Naive thymus-derived CD4-positive, alpha-beta T cell (primary cell): ENCODE results near the gene PPP1R1C. TPM values are rescaled to one million over a fixed set of nuclear protein-coding genes. Genes with fewer than 3 reads are reported as not detected.

Experiments
- ATAC-seq: fragments of 150-1000 bp; cut with Tn5 transposase; 2 replicates; pipeline ENCODE4 v1.10.0; 2021; ENCODE audit warnings: mild to moderate bottlenecking, moderate library complexity
- CTCF ChIA-PET: fragments of 350-600 bp; sonication (Branson Sonifier 250); formaldehyde crosslinking; loops from one replicate; lab custom pipeline; 2021; ENCODE audit warnings: antibody characterized with exemption; lab: Charles Lee
- POLR2A ChIA-PET: fragments of 350-600 bp; sonication (Branson Sonifier 250); formaldehyde crosslinking; loops from one replicate; lab custom pipeline; 2021; ENCODE audit warnings: antibody characterized with exemption, inconsistent platforms; lab: Charles Lee
- DNase-seq, 9 donors: peaks; one replicate each; pipeline versions ENCODE4 v3.0.0 to v3.0.0-alpha.2; 2020 to 2022; ENCODE audit warnings: mixed read lengths in 1 of 9
- H3K27ac ChIP-seq: one replicate; pipeline ENCODE4 v1.7.0; 2013; ENCODE audit warnings: mild to moderate bottlenecking, low read depth, low read length, moderate library complexity
- H3K27me3 ChIP-seq, 2 donors: one replicate each; pipeline ENCODE4 v1.7.0; 2013; ENCODE audit warnings: low read length in 2 of 2, mild to moderate bottlenecking in 2 of 2, moderate library complexity in 2 of 2; ENCODE audit not compliant: control insufficient read depth in 2 of 2, insufficient read depth in 2 of 2
- H3K36me3 ChIP-seq, 3 experiments: 1 replicate in 2 of 3; 2 replicates in 1 of 3; pipeline ENCODE4 v1.7.0; 2013; ENCODE audit warnings: low read length in 3 of 3, mild to moderate bottlenecking in 3 of 3, moderate library complexity in 1 of 3; ENCODE audit not compliant: insufficient read depth in 3 of 3, control insufficient read depth in 2 of 3
- H3K4me1 ChIP-seq, 2 donors: one replicate each; pipeline ENCODE4 v1.7.0; 2013; ENCODE audit warnings: low read length in 2 of 2, mild to moderate bottlenecking in 2 of 2, moderate library complexity in 1 of 2; ENCODE audit not compliant: control insufficient read depth in 2 of 2, insufficient read depth in 2 of 2
- H3K4me3 ChIP-seq: 2 replicates; pipeline ENCODE4 v1.7.0; 2013; ENCODE audit warnings: mild to moderate bottlenecking, low read length
- H3K9me3 ChIP-seq, 3 experiments: 1 replicate in 2 of 3; 2 replicates in 1 of 3; pipeline ENCODE4 v1.7.0; 2013; ENCODE audit warnings: low read length in 3 of 3; ENCODE audit not compliant: control insufficient read depth in 2 of 3
- H3K27ac Mint-ChIP-seq, 9 donors: one replicate each; pipeline ENCODE4 v1.8.0; 2020 to 2022; ENCODE audit warnings: mixed read lengths in 9 of 9, mild to moderate bottlenecking in 8 of 9, moderate library complexity in 5 of 9, inconsistent platforms in 2 of 9
- H3K27me3 Mint-ChIP-seq, 5 donors: one replicate each; pipeline ENCODE4 v1.8.0; 2021 to 2022; ENCODE audit warnings: mixed read lengths in 5 of 5, mild to moderate bottlenecking in 1 of 5
- H3K36me3 Mint-ChIP-seq, 5 donors: one replicate each; pipeline ENCODE4 v1.8.0; 2020 to 2022; ENCODE audit warnings: mixed read lengths in 5 of 5, mild to moderate bottlenecking in 3 of 5, inconsistent platforms in 1 of 5
- H3K4me1 Mint-ChIP-seq, 7 donors: one replicate each; pipeline ENCODE4 v1.8.0; 2020 to 2022; ENCODE audit warnings: mixed read lengths in 7 of 7, mild to moderate bottlenecking in 3 of 7, inconsistent platforms in 1 of 7
- H3K4me3 Mint-ChIP-seq, 10 donors: one replicate each; pipeline ENCODE4 v1.8.0; 2020 to 2022; ENCODE audit warnings: mild to moderate bottlenecking in 10 of 10, mixed read lengths in 10 of 10, moderate library complexity in 6 of 10, inconsistent platforms in 2 of 10
- H3K9me3 Mint-ChIP-seq, 11 donors: one replicate each; pipeline ENCODE4 v1.8.0; 2020 to 2022; ENCODE audit warnings: mixed read lengths in 11 of 11, mild to moderate bottlenecking in 4 of 11, inconsistent platforms in 1 of 11, moderate library complexity in 1 of 11
- intact Hi-C, 2 donors: fragments of 100-400 bp; cut with micrococcal nuclease; formaldehyde crosslinking; loops; one replicate each; pipeline ENCODE4 v1.15.1; 2023
- polyA plus RNA-seq, 2 donors: library from polyadenylated mRNA; unstranded; fragments of 300-500 nt; fragmentation: Illumina TruSeq; gene quantifications; one replicate each; pipeline ENCODE4 v1.2.3, GENCODE V29; 2021
- total RNA-seq, 6 experiments: library from RNA in 5 of 6; stranded (reverse) in 5 of 6; gene quantifications; 1 replicate in 5 of 6; 2 replicates in 1 of 6; pipeline ENCODE4 v1.2.3 and lab custom pipeline; 2021 to 2026

The PPP1R1C gene
- total and polyA plus RNA-seq, 7 experiments from 2014 or later: not detected

DNA sequence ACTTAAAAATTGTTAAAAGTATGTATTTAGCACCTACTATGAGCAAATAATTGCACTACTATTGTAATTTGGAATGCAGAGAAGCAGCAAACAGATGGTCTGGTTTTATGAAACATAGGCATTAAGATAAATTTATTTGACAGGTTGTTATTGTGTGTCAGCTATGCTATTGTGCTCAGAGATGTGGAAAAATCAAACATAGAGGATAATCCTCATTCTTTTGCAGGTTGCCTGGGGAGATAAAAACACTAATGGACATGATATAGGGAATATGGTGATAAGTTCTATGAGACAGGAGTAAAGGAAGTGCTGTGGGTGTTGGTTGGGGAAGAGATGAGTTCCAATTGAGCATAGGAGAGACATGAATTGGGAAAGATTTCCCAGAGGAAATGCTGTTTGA lies 71.3 kb downstream of the PPP1R1C start:
- intact Hi-C loops: no loop called here
- Mint-ChIP-seq H3K27ac (no peak overlapping the region), H3K9me3 (peaks cover 0 to 2% (median 0%) of the 10 kb centered on the region in 11 donors), H3K4me3 (no peak overlapping the region), H3K27me3 (peaks cover 15 to 28% (median 24%) of the 10 kb centered on the region in 5 donors), H3K4me1 (no peaks in the 10 kb centered on the region), H3K36me3 (no peaks in the 10 kb centered on the region)
- ChIA-PET CTCF (no interaction called here), POLR2A (no interaction called here)
- H3K9me3 ChIP-seq: no peaks in the 10 kb centered on the region
- no peak overlapping the region for H3K27ac ChIP-seq
- H3K4me1 ChIP-seq: no peaks in the 10 kb centered on the region
- DNase-seq: no peak
- H3K4me3 ChIP-seq: no peak overlapping the region
- no peaks in the 10 kb centered on the region for H3K36me3 ChIP-seq
- ATAC-seq: no peak
- no peaks in the 10 kb centered on the region for H3K27me3 ChIP-seq

DNA sequence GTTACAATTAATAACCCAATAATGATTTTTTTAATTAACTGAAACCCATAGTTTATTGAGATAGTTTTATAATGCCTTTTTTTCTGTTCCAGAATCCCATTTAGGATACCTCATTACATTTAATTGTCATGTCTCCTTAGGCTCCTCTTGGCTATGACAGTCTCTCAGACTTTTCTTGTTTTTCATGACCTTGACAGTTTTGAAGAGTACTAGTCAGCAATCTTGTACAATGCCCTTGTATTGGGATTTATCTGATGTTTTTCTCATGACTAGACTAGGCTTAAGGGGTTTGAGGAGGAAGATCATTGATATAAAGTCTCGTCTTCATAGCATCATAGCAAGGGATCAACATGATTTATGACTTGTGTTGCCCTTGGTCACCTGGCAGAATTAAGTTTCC lies 72.4 kb downstream of the PPP1R1C start:
- H3K9me3 Mint-ChIP-seq: peaks cover 0 to 2% (median 0%) of the 10 kb centered on the region in 11 donors
- H3K36me3 ChIP-seq: no peaks in the 10 kb centered on the region
- H3K4me3 ChIP-seq: no peak overlapping the region
- H3K4me1 ChIP-seq: no peaks in the 10 kb centered on the region
- no peak overlapping the region for H3K4me3 Mint-ChIP-seq
- H3K27me3 Mint-ChIP-seq: peaks cover 15 to 28% (median 24%) of the 10 kb centered on the region in 5 donors
- DNase-seq: no peak
- intact Hi-C loops: no loop called here
- H3K27me3 ChIP-seq: no peaks in the 10 kb centered on the region
- ChIA-PET CTCF (no interaction called here), POLR2A (no interaction called here)
- H3K27ac ChIP-seq: no peak overlapping the region
- no peaks in the 10 kb centered on the region for H3K9me3 ChIP-seq
- no peak overlapping the region for H3K27ac Mint-ChIP-seq
- no peaks in the 10 kb centered on the region for H3K4me1 Mint-ChIP-seq
- H3K36me3 Mint-ChIP-seq: no peaks in the 10 kb centered on the region
- no peak for ATAC-seq

DNA sequence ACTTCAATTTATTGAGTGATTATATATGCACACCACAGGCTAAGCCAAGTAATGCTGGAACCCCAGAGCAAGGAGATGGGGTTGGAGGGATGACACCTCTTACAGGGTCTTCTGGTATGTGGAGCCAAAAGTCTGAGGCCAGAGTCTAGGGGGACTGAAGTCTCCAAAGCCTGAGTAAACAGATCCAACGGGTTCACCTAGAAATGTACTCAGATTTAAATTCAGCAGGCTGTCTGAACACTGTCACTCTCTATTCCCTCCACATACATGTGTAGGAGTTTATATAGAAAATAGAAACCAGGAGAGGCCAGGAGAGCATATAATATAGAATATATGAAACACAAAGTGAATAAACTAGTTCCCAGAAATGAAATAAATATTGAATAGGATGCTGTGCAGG lies 76.1 kb downstream of the PPP1R1C start:
- Histone ChIP-seq H3K4me1 (no peaks in the 10 kb centered on the region), H3K27ac (no peak overlapping the region), H3K36me3 (no peaks in the 10 kb centered on the region), H3K27me3 (no peaks in the 10 kb centered on the region), H3K4me3 (no peak overlapping the region), H3K9me3 (no peaks in the 10 kb centered on the region)
- Mint-ChIP-seq H3K4me1 (no peaks in the 10 kb centered on the region), H3K27me3 (peaks cover 8 to 20% (median 16%) of the 10 kb centered on the region in 5 donors), H3K36me3 (no peaks in the 10 kb centered on the region), H3K4me3 (no peak overlapping the region), H3K27ac (no peak overlapping the region), H3K9me3 (no peaks in the 10 kb centered on the region)
- CTCF ChIA-PET: no interaction called here
- POLR2A ChIA-PET: no interaction called here
- DNase-seq: no peak
- ATAC-seq: no peak
- intact Hi-C loops: no loop called here

DNA sequence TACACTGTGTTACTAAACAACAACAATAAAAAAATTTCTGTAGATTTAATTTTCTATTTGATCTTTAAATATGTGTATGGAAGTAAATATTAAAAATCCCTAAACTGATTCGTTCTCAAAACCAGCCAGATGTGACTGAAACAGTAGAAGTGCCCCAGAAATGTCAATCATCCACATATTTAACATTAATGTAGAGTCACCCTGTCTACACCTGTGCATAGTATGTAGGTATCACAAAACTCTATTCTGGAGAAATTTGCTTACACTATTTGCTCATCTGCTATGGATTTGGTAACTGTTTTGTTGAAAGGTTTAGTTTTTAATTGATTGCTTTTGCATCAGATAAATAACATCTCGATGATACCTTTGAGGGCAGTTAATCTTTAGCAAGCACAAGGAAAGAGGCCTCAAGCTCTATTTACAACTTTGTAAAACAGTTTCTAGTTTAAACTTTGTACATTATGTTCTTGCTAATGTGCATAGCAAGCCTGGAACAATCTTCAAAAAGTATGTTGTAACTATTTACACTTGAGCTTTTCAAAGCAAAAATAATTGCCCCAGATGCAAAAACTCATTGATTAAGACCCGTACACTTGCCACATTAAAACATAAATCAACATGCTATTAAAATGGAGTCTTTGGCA lies 76.8 kb downstream of the PPP1R1C start:
- Histone ChIP-seq H3K27me3 (no peaks in the 10 kb centered on the region), H3K4me1 (no peaks in the 10 kb centered on the region), H3K36me3 (no peaks in the 10 kb centered on the region), H3K27ac (no peak overlapping the region), H3K9me3 (no peaks in the 10 kb centered on the region), H3K4me3 (no peak overlapping the region)
- DNase-seq (no peak), ATAC-seq (no peak)
- CTCF ChIA-PET: no interaction called here
- Mint-ChIP-seq H3K4me3 (no peak overlapping the region), H3K36me3 (no peaks in the 10 kb centered on the region), H3K27ac (no peak overlapping the region), H3K27me3 (peaks cover 7 to 18% (median 13%) of the 10 kb centered on the region in 5 donors), H3K9me3 (no peaks in the 10 kb centered on the region), H3K4me1 (no peaks in the 10 kb centered on the region)
- POLR2A ChIA-PET: no interaction called here
- intact Hi-C loops: no loop called here

DNA sequence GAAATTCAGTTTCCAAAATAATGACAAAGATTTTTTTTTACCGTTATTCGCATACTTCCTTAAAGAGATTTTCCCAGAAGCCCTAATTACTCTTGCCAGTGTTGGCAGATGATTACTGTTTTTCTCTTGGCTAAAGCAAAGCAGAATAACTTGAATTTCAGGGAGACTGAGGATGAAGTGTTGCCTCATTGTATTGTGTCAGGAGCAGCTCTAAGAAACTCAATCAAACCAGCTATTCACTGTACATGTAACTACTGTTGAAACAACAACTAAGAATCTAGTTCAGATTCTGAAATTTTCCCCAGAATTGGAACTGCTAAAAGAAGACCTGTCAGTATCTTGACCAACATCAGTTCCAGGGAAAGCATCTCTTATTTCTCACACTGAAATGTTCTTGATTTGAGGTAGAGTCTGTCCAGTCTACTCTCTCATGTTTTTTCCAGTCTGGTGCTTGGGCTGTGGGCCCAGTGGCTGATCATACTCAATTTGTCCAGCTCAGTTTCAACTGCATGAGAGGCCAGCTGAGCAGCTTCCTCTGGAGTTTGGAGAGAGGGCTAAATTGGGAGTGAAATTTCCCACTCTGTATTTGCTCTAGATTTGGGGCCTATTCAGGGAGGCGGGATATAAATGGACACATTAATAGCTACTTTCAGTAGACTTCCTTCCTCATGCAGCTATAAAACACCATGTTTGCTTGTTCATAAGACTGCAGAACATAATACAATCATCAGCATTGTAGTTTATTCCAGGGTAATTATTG lies 78.5 kb downstream of the PPP1R1C start:
- no peaks in the 10 kb centered on the region for H3K4me1 ChIP-seq
- DNase-seq (no peak), ATAC-seq (no peak)
- H3K27ac ChIP-seq: no peak overlapping the region
- no peak overlapping the region for H3K4me3 ChIP-seq
- H3K4me3 Mint-ChIP-seq: no peak overlapping the region
- ChIA-PET POLR2A (no interaction called here), CTCF (no interaction called here)
- intact Hi-C loops: no loop called here
- H3K36me3 ChIP-seq: no peaks in the 10 kb centered on the region
- H3K27me3 ChIP-seq: no peaks in the 10 kb centered on the region
- no peaks in the 10 kb centered on the region for H3K4me1 Mint-ChIP-seq
- H3K27me3 Mint-ChIP-seq: peaks cover 0 to 13% (median 9%) of the 10 kb centered on the region in 5 donors
- no peaks in the 10 kb centered on the region for H3K36me3 Mint-ChIP-seq
- H3K9me3 Mint-ChIP-seq: no peaks in the 10 kb centered on the region
- H3K9me3 ChIP-seq: no peaks in the 10 kb centered on the region
- no peak overlapping the region for H3K27ac Mint-ChIP-seq

DNA sequence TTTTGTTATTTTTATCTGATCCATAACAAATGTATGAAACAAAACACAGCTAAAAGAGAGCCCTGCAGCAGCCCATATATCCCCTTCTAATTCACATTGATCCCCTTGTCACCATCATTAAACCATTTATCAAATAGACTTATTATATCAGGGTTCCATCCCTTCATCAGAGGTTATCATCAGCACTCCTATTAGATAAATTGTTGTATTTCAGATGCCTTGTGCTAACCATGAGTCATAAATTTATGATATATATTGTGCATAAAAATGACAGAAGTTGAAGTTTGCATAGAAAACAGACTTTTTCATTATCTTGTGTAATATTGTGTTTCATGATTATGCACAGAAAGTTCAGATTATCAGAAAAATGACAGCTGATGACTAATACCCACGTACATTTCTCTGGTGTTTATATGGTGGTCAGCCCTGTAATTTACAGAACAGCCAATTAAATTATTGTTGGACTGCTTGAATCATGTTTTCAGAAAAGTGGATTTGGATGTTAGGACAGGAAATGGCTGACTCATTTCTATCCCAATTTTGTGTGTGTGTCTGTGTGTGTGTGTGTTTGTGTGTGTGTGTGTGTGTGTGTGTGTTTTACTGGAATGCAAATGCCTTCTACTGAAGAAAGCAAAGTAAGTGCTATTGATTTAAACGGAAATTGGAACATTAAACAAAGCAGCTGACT lies 80.9 kb downstream of the PPP1R1C start:
- H3K27me3 Mint-ChIP-seq: peaks cover 0 to 13% (median 11%) of the 10 kb centered on the region in 5 donors
- ChIA-PET CTCF (interaction anchor here (0.6 kb wide), 1 partner anchor 1997 kb away, joined by 3 read pairs; no protein-coding TSS in a partner anchor), POLR2A (no interaction called here)
- no peaks in the 10 kb centered on the region for H3K36me3 ChIP-seq
- DNase-seq (no peak), ATAC-seq (no peak)
- no peak overlapping the region for H3K4me3 ChIP-seq
- H3K4me1 ChIP-seq: no peaks in the 10 kb centered on the region
- no peaks in the 10 kb centered on the region for H3K9me3 Mint-ChIP-seq
- no peaks in the 10 kb centered on the region for H3K36me3 Mint-ChIP-seq
- no peak overlapping the region for H3K27ac ChIP-seq
- no peaks in the 10 kb centered on the region for H3K27me3 ChIP-seq
- no peak overlapping the region for H3K27ac Mint-ChIP-seq
- intact Hi-C loops: no loop called here
- H3K4me1 Mint-ChIP-seq: no peaks in the 10 kb centered on the region
- H3K9me3 ChIP-seq: no peaks in the 10 kb centered on the region
- H3K4me3 Mint-ChIP-seq: no peak overlapping the region
